ENCODE results near the gene MAGI2. TPM values are rescaled to one million over a fixed set of nuclear protein-coding genes. Genes with fewer than 3 reads are reported as not detected.

The MAGI2 gene
- total RNA-seq, 2 donors from 2014 or later, result 17.9 to 21.0 TPM

- intact Hi-C loops (cut with DNase I), result no loop called here
- DNase-seq (ENCODE audit: low spot score), result no peak
Measured at GRCh38 chr7:78450706-78451105, 1002.8 kb downstream of the MAGI2 start.

GRCh38 chr7:78448911-78449310 lies 1004.6 kb downstream of the MAGI2 start:
- intact Hi-C loops (cut with DNase I), result no loop called here
- no peak for DNase-seq (ENCODE audit: low spot score)

- no peak for DNase-seq (ENCODE audit: low spot score)
- intact Hi-C loops (cut with DNase I), result no loop called here
Measured at GRCh38 chr7:78444267-78444666, 1009.2 kb downstream of the MAGI2 start.

GRCh38 chr7:78443811-78444210 lies 1009.7 kb downstream of the MAGI2 start:
- DNase-seq (ENCODE audit: low spot score), result no peak
- intact Hi-C loops (cut with DNase I), result no loop called here

DNA sequence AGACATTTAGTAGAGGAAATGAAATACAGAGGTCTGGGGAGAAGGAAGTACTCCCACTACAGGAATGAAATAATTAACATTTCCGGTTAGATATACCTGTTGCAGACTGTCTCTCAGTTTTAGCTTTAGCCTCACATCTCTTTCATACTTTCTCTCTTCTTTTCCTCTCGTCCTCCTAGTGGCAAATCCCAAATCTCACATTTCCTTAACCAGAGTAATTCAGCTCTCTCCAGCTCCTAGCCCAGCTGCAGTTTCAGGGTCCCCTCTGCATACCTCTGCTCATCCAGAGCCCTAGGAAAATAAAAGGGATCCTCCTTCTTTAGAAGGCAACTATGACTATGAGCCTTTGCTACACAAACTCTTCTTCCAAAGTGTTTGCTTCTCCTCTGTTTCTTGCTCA lies 1011.7 kb downstream of the MAGI2 start:
- intact Hi-C loops (cut with DNase I), result no loop called here

DNA sequence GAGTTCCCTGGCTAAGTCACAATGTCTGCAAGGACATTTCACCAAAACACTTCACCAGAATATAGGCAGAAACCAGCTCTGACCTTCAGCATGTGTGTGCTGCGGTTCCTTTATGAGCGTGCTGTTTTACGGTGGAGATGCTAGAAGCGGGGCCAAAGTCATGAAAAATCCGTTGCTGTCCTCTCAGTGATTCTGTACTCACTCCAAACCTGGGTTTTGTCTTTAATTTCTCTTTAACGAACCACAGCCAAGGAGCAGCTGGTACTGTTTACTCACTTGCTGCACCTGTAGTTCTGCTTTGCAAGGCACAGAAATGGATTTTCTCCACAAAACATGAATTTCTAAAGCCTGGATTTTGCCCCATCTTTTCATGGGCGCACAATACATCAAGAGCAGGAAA lies 1015.0 kb downstream of the MAGI2 start:
- no peak for DNase-seq (ENCODE audit: low spot score)
- intact Hi-C loops (cut with DNase I), result no loop called here

More for the DNA sequence above, 1011.7 kb downstream of the MAGI2 start:
- DNase-seq (ENCODE audit: low spot score), result no peak

GRCh38 chr7:78437118-78437517 lies 1016.3 kb downstream of the MAGI2 start:
- intact Hi-C loops (cut with DNase I), result no loop called here
- DNase-seq (ENCODE audit: low spot score), result no peak

DNA sequence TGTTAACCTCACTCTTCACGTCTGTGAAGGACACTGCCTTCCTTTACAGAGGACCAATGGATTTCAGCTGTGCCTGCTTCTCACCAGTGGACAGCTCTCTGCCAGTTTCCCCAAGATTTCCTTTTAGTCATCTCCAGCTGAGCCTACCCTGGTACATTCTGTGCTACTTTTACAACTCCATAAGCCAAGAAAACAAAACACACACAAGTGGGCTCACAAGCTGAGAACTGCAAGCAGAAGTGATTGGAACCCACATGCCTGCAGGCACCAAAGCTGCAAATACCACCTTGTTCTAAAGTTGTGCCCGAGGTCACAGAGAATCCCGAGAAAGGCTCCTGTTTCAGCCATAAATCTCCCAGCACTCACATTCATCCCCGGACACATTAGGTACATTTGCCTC lies 1018.1 kb downstream of the MAGI2 start:
- no peak for DNase-seq (ENCODE audit: low spot score)
- intact Hi-C loops (cut with DNase I), result no loop called here

- intact Hi-C loops (cut with DNase I), result no loop called here
Measured at GRCh38 chr7:78434281-78434680, 1019.2 kb downstream of the MAGI2 start.

DNA sequence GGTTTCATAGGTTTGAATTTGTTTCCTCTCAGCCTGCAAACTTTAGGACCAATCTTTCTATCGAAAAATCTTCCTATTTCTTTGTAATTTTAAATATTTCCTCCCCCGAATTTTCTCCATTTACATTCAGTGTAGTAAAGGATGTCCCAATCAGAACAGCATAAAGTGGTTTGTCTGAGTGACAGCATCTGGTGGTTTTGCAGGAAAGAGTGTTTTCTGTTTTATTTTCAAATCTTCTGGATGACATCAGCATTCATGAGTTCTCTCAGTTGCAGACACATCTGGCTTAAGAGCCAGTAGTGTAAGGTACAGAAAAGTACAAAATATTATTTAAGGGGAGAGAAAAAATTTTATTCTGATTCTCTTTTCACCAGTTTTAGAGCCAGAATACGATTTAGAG lies 1020.0 kb downstream of the MAGI2 start:
- intact Hi-C loops (cut with DNase I), result no loop called here

More at GRCh38 chr7:78434281-78434680, 1019.2 kb downstream of the MAGI2 start:
- DNase-seq (ENCODE audit: low spot score), result no peak

DNA sequence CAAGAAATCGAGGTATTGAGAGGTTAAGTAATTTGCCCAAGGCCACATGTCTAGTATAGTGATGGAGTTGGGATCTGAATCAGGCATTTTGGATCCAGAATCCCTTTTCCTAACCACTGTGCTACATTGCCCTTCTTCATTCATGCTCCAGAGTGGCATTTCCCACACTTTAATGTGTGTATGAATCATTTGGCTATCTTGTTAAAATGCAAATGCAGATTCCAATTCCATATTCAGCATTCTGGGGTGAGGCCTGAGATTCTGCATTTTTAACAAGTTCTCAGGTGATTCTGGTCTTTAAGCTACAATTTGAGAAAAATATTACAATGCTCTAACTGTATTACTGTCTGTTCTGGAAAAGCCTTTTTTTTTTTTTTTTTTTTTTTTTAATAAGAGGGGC lies 1023.6 kb downstream of the MAGI2 start:
- intact Hi-C loops (cut with DNase I), result no loop called here
- DNase-seq (ENCODE audit: low spot score), result no peak

More for the DNA sequence above, 1020.0 kb downstream of the MAGI2 start:
- no peak for DNase-seq (ENCODE audit: low spot score)

- DNase-seq (ENCODE audit: low spot score), result no peak
- intact Hi-C loops (cut with DNase I), result no loop called here
Measured at GRCh38 chr7:78427209-78427608, 1026.3 kb downstream of the MAGI2 start.

- intact Hi-C loops (cut with DNase I), result no loop called here
- DNase-seq (ENCODE audit: low spot score), result no peak
Measured at GRCh38 chr7:78420001-78420400, 1033.5 kb downstream of the MAGI2 start.

- intact Hi-C loops (cut with DNase I), result no loop called here
- DNase-seq (ENCODE audit: low spot score), result no peak
Measured at GRCh38 chr7:78417180-78417853, 1036.2 kb downstream of the MAGI2 start.

DNA sequence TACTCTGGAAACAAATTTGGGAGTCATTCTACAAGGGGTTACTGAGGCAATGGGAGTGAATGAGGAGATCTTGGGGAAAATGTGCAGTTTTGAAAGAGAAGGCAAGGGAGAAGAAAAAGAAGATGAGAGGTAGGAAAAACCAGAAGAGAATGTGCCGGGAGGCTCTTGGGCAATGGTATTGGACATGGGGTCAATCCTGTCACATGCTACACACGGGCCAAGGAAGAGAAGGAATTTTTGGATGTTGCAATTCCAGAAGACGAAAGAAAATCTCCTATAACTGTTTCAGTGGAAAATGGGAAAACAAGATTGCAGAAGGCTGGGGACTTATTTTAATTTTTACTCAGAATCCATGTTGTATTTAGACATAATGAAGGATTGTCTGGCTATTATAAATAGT lies 1039.9 kb downstream of the MAGI2 start:
- intact Hi-C loops (cut with DNase I), result no loop called here
- DNase-seq (ENCODE audit: low spot score), result no peak

DNA sequence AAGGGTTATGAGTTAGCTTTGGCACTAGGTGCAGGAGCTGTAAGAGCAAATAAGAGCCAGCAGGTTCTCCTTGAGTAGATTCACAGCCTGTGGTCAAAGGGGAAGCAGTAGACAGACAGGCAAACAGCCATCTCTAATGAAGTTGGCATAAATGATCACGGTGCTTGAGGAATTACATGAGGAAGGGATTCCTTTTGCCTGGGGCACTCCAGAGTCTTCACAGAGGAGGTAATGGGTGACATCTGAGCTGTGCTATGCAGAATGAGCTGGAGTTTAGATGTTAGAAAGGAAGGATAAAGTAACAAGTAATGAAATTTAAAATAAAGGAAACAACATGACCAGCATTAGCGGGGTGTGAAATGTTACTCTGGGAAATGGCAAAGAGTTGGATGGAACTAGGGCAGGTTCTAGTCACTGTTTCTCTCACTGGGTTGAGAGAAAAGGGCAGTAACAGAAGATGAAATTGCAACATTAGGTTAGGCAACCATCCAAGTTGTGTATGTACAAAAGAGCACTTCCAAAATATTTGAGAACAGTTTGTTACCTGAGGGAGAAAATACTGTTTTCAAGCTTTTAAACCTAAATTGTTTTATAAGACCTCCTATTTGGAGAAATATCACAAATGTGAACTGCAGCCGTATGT lies 1041.1 kb downstream of the MAGI2 start:
- no peak for DNase-seq (ENCODE audit: low spot score)
- intact Hi-C loops (cut with DNase I), result no loop called here

GRCh38 chr7:78407031-78407430 lies 1046.4 kb downstream of the MAGI2 start:
- intact Hi-C loops (cut with DNase I), result no loop called here

GRCh38 chr7:78406531-78406930 lies 1046.9 kb downstream of the MAGI2 start:
- no peak for DNase-seq (ENCODE audit: low spot score)
- intact Hi-C loops (cut with DNase I), result no loop called here

More at GRCh38 chr7:78407031-78407430, 1046.4 kb downstream of the MAGI2 start:
- no peak for DNase-seq (ENCODE audit: low spot score)

DNA sequence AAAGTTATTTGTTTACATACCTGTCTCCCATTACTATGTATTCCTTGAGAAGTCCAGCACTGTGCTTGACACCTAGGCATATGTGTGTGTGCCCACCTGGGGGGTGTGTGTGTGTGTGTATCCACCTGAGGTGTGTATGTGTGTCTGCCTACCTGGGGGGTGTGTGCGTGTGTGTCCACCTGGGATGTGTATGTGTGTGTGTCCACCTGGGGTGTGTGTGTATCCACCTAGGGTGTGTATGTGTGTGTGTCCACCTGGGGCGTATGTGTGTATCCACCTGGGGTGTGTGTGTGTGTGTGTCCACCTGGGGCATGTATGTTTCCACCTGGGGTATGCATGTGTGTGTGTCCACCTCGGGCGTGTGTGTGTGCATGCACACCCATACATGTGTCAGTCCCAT lies 1051.4 kb downstream of the MAGI2 start:
- DNase-seq (ENCODE audit: low spot score), result peak; percentile 52
- intact Hi-C loops (cut with DNase I), result no loop called here

DNA sequence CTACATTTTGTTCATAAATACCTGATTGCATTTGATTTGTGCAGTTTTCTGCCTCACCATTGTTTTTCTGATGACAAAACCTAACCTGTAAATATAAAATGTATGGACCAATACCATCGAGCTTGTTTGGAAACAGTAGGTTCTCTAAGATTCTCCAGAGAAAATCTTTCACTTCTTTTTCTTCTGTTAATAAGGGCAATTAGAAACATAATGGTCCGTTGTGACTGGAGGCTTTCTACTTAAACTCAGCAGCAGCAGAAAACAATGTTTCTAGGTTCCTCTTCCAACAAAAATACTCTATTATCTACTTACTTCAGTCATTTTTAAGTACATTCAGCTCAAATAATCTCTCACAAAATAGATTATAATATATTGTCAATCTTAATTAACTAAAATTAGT lies 1053.4 kb downstream of the MAGI2 start:
- DNase-seq (ENCODE audit: low spot score), result no peak
- intact Hi-C loops (cut with DNase I), result no loop called here

All from posterior vena cava (tissue), 2 donors.